Measurements from ENCODE around the gene GLUD2.

DNA sequence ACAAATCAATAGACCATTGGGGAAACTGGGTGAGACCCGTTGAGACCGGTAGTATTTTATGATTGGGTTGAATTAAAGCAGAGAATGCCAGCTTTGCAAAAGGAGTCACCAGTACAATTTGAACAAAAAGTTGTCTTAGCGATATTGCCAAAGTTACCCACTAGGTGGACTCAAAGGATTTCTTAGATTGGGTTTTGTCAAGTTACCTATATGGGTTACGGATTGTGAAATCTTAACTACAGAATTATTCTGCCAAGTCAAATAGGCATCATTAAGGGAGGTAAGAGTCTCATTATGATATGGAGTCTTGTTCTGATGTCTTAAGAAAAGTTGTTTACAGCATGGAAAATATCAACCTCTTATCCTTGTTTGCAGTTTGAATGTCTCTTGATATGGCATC, 46.8 kb upstream of the GLUD2 start:
- TF ChIP-seq POLR2AphosphoS5 (IDR thresholded peaks at IDR 0.05; ENCODE audit: borderline replicate concordance, low read depth, low read length): no peak
- no peak for TF ChIP-seq EZH2 (IDR thresholded peaks at IDR 0.05)
- no peak for TF ChIP-seq FOXP2 (optimal IDR thresholded peaks at IDR 0.05; ENCODE audit: control extremely low read depth, extremely low read length, insufficient read depth)

Measured in SK-N-MC (cell line).